Measurements from ENCODE around the gene DPH1. TPM values are rescaled to one million over a fixed set of nuclear protein-coding genes. Genes with fewer than 3 reads are reported as not detected.

Gene DPH1
- total RNA-seq, 4 donors from 2014 or later = 36.8 to 53.1 (median 37.6) TPM

GRCh38 chr17:2055292-2056205 lies 25.6 kb downstream of the DPH1 start:
- TF ChIP-seq, protein P1, sequence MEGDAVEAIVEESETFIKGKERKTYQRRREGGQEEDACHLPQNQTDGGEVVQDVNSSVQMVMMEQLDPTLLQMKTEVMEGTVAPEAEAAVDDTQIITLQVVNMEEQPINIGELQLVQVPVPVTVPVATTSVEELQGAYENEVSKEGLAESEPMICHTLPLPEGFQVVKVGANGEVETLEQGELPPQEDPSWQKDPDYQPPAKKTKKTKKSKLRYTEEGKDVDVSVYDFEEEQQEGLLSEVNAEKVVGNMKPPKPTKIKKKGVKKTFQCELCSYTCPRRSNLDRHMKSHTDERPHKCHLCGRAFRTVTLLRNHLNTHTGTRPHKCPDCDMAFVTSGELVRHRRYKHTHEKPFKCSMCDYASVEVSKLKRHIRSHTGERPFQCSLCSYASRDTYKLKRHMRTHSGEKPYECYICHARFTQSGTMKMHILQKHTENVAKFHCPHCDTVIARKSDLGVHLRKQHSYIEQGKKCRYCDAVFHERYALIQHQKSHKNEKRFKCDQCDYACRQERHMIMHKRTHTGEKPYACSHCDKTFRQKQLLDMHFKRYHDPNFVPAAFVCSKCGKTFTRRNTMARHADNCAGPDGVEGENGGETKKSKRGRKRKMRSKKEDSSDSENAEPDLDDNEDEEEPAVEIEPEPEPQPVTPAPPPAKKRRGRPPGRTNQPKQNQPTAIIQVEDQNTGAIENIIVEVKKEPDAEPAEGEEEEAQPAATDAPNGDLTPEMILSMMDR (IDR thresholded peaks at IDR 0.05) = no peak
- no peak for DNase-seq (ENCODE audit: low spot score)
- ATAC-seq (ENCODE audit: low FRiP score) = peak; percentile 2

DNA sequence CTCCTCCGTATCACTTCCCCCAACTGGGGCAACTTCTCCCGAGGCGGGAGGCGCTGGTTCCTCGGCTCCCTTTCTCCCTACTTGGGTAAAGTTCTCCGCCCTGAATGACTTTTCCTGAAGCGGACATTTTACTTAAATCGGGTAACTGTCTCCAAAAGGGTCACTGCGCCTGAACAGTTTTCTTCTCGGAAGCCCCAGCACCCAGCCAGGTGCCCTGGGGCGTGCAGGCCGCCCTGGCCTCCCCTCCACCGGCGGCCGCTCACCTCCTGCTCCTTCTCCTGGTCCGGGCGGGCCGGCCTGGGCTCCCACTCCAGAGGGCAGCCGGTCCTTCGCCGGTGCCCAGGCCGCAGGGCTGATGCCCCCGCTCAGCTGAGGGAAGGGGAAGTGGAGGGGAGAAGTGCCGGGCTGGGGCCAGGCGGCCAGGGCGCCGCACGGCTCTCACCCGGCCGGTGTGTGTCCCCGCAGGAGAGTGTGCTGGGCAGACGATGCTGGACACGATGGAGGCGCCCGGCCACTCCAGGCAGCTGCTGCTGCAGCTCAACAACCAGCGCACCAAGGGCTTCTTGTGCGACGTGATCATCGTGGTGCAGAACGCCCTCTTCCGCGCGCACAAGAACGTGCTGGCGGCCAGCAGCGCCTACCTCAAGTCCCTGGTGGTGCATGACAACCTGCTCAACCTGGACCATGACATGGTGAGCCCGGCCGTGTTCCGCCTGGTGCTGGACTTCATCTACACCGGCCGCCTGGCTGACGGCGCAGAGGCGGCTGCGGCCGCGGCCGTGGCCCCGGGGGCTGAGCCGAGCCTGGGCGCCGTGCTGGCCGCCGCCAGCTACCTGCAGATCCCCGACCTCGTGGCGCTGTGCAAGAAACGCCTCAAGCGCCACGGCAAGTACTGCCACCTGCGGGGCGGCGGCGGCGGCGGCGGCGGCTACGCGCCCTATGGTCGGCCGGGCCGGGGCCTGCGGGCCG lies 26.5 kb downstream of the DPH1 start:
- ATAC-seq (ENCODE audit: low FRiP score) (no peak), DNase-seq (ENCODE audit: low spot score) (no peak)
- TF ChIP-seq, protein P1 (IDR thresholded peaks at IDR 0.05) = no peak

DNA sequence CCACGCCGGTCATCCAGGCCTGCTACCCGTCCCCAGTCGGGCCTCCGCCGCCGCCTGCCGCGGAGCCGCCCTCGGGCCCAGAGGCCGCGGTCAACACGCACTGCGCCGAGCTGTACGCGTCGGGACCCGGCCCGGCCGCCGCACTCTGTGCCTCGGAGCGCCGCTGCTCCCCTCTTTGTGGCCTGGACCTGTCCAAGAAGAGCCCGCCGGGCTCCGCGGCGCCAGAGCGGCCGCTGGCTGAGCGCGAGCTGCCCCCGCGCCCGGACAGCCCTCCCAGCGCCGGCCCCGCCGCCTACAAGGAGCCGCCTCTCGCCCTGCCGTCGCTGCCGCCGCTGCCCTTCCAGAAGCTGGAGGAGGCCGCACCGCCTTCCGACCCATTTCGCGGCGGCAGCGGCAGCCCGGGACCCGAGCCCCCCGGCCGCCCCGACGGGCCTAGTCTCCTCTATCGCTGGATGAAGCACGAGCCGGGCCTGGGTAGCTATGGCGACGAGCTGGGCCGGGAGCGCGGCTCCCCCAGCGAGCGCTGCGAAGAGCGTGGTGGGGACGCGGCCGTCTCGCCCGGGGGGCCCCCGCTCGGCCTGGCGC lies 27.3 kb downstream of the DPH1 start:
- TF ChIP-seq, protein P1 (IDR thresholded peaks at IDR 0.05) = no peak
- no peak for ATAC-seq (ENCODE audit: low FRiP score)
- no peak for DNase-seq (ENCODE audit: low spot score)

DNA sequence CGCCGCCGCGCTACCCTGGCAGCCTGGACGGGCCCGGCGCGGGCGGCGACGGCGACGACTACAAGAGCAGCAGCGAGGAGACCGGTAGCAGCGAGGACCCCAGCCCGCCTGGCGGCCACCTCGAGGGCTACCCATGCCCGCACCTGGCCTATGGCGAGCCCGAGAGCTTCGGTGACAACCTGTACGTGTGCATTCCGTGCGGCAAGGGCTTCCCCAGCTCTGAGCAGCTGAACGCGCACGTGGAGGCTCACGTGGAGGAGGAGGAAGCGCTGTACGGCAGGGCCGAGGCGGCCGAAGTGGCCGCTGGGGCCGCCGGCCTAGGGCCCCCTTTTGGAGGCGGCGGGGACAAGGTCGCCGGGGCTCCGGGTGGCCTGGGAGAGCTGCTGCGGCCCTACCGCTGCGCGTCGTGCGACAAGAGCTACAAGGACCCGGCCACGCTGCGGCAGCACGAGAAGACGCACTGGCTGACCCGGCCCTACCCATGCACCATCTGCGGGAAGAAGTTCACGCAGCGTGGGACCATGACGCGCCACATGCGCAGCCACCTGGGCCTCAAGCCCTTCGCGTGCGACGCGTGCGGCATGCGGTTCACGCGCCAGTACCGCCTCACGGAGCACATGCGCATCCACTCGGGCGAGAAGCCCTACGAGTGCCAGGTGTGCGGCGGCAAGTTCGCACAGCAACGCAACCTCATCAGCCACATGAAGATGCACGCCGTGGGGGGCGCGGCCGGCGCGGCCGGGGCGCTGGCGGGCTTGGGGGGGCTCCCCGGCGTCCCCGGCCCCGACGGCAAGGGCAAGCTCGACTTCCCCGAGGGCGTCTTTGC lies 28.0 kb downstream of the DPH1 start:
- ATAC-seq (ENCODE audit: low FRiP score) (no peak), DNase-seq (ENCODE audit: low spot score) (no peak)
- TF ChIP-seq, protein P1 (IDR thresholded peaks at IDR 0.05) = no peak

- TF ChIP-seq, protein P1 (IDR thresholded peaks at IDR 0.05) = peak in 1 of 3 donors; percentile 23
- DNase-seq (ENCODE audit: low spot score) (no peak), ATAC-seq (ENCODE audit: low FRiP score) (no peak)
These were observed 28.9 kb downstream of the DPH1 start for GRCh38 chr17:2058586-2059546.

Data from omental fat pad (tissue), 4 donors.